A549 (cell line): Measurements from ENCODE around the gene PUS3. TPM values are rescaled to one million over a fixed set of nuclear protein-coding genes. Genes with fewer than 3 reads are reported as not detected.
"Not testable (repeated sequence)": the region's sequence is repeated elsewhere in the genome, so short reads cannot be mapped to it uniquely, and the experiment has no call there.

ENCODE experiments used
- ATAC-seq, 2 experiments: fragments of 200-7000 bp in 1 of 2; fragments of >200 bp in 1 of 2; cut with Nextera tagmentation in 1 of 2; cut with Tn5 transposase in 1 of 2; 3 replicates each; pipeline versions ENCODE4 v1.8.0 to v1.9.1; 2018 to 2020; ENCODE audit warnings: mild to moderate bottlenecking in 1 of 2, moderate library complexity in 1 of 2
- CTCF ChIA-PET: fragments of 300-600 bp; sonication (Branson Sonifier 250); formaldehyde crosslinking; extraction: SDS; loops from one replicate; lab custom pipeline; 2021; ENCODE audit warnings: antibody characterized with exemption, inconsistent platforms; lab: Yijun Ruan, JAX
- POLR2A ChIA-PET: fragments of 350-600 bp; formaldehyde crosslinking; extraction: SDS; loops from one replicate; lab custom pipeline; 2021; ENCODE audit warnings: antibody characterized with exemption, inconsistent platforms; lab: Yijun Ruan, JAX
- DNase-seq, 2 experiments: peaks; one replicate each; pipeline versions ENCODE4 v3.0.0 to v3.0.0-alpha.2; 2011 to 2016; ENCODE audit warnings: low read depth in 1 of 2, low spot score in 1 of 2
- FAIRE-seq: peaks from 2 replicates; lab custom pipeline; 2011; peaks lifted over from hg19 to GRCh38; lab: Jason Lieb, UNC
- H3K27ac ChIP-seq, 2 experiments: fragments of >200 bp; sonication (Bioruptor Twin); formaldehyde crosslinking; 3 replicates each; pipeline ENCODE4 v1.5.1; 2016 to 2017
- H3K4me1 ChIP-seq: fragments of >200 bp; sonication (Bioruptor Twin); formaldehyde crosslinking; 3 replicates; pipeline ENCODE4 v1.6.1; 2016
- H3K4me2 ChIP-seq: fragments of >200 bp; sonication (Bioruptor Twin); formaldehyde crosslinking; 3 replicates; pipeline ENCODE4 v1.6.1; 2016
- H3K4me3 ChIP-seq: fragments of >200 bp; sonication (Bioruptor Twin); formaldehyde crosslinking; 3 replicates; pipeline ENCODE4 v1.5.1; 2016
- H3K9me3 ChIP-seq: fragments of >200 bp; sonication (Bioruptor Twin); formaldehyde crosslinking; 3 replicates; pipeline ENCODE4 v1.6.1; 2016
- CBX2 ChIP-seq: fragments of 200-600 bp; sonication (generic); IDR thresholded peaks from 2 replicates; pipeline ENCODE4 v1.6.1; 2016; ENCODE audit warnings: low read depth, mild to moderate bottlenecking, borderline replicate concordance
- CHD2 ChIP-seq: fragments of 150-350 bp; IDR thresholded peaks from 2 replicates; pipeline ENCODE4 v1.6.1; 2014; ENCODE audit warnings: low read length; ENCODE audit not compliant: partially characterized antibody
- EP300 ChIP-seq, 2 experiments: fragments of >200 bp; sonication (Bioruptor Twin); formaldehyde crosslinking; IDR thresholded peaks; 2 replicates in 1 of 2; 3 replicates in 1 of 2; pipeline ENCODE4 v1.6.1; 2016 to 2017
- ESRRA ChIP-seq: fragments of 150-350 bp; IDR thresholded peaks from 2 replicates; pipeline ENCODE4 v1.6.1; 2014; ENCODE audit warnings: mild to moderate bottlenecking, low read length, borderline replicate concordance
- FOSB ChIP-seq: fragments of 250-450 bp; sonication (Bioruptor Pico); IDR thresholded peaks from 2 replicates; pipeline ENCODE4 v1.5.0; 2020; ENCODE audit warnings: mild to moderate bottlenecking, moderate library complexity
- FOSL2 ChIP-seq, 2 experiments: fragments of 450-650 bp in 1 of 2; fragments of >200 bp in 1 of 2; sonication (Bioruptor Twin) in 1 of 2; formaldehyde crosslinking; IDR thresholded peaks; 2 replicates each; pipeline versions ENCODE4 v1.5.0 to v1.6.1; 2016 to 2020; ENCODE audit warnings: mild to moderate bottlenecking in 1 of 2, moderate library complexity in 1 of 2
- FOXS1 ChIP-seq: fragments of 250-450 bp; sonication (Bioruptor Pico); IDR thresholded peaks from 2 replicates; pipeline ENCODE4 v1.5.0; 2020; ENCODE audit warnings: mild to moderate bottlenecking, moderate library complexity
- GATA3 ChIP-seq: IDR thresholded peaks from 2 replicates; pipeline ENCODE4 v1.6.1; 2012; ENCODE audit warnings: borderline replicate concordance
- JUN ChIP-seq, 2 experiments: fragments of >200 bp; sonication (Bioruptor Twin); formaldehyde crosslinking; IDR thresholded peaks; 2 replicates in 1 of 2; 3 replicates in 1 of 2; pipeline ENCODE4 v1.6.1; 2016 to 2017
- KDM5A ChIP-seq: fragments of 200-600 bp; sonication (generic); IDR thresholded peaks from 2 replicates; pipeline ENCODE4 v1.6.1; 2016; ENCODE audit warnings: antibody characterized with exemption, mild to moderate bottlenecking
- NFE2L2 ChIP-seq: fragments of 150-350 bp; conservative IDR thresholded peaks from 2 replicates; pipeline ENCODE4 v1.6.1; 2014; ENCODE audit warnings: low read length
- NR3C1 ChIP-seq: fragments of >200 bp; sonication (Bioruptor Twin); formaldehyde crosslinking; IDR thresholded peaks from 3 replicates; pipeline ENCODE4 v1.6.1; 2017
- PHF8 ChIP-seq: fragments of 200-600 bp; sonication (generic); IDR thresholded peaks from 2 replicates; pipeline ENCODE4 v1.6.1; 2016; ENCODE audit warnings: low read depth, mild to moderate bottlenecking, antibody characterized with exemption, moderate library complexity, borderline replicate concordance
- RAD21 ChIP-seq, 2 experiments: fragments of >200 bp in 1 of 2; sonication (Bioruptor Twin) in 1 of 2; formaldehyde crosslinking in 1 of 2; IDR thresholded peaks in 1 of 2; conservative IDR thresholded peaks in 1 of 2; 2 replicates in 1 of 2; 3 replicates in 1 of 2; pipeline ENCODE4 v1.6.1; 2012 to 2018; ENCODE audit warnings: inconsistent platforms in 1 of 2
- RCOR1 ChIP-seq: fragments of 150-350 bp; IDR thresholded peaks from 2 replicates; pipeline ENCODE4 v1.6.1; 2014; ENCODE audit warnings: antibody characterized with exemption, low read length, low read depth
- ZC3H11A ChIP-seq: fragments of 450-650 bp; IDR thresholded peaks from 2 replicates; pipeline ENCODE4 v1.6.1; 2014; ENCODE audit warnings: antibody characterized with exemption, mild to moderate bottlenecking
- ZFP36 ChIP-seq: fragments of 450-650 bp; IDR thresholded peaks from 2 replicates; pipeline ENCODE4 v1.6.1; 2014; ENCODE audit warnings: borderline replicate concordance; ENCODE audit not compliant: partially characterized antibody
- WGBS: methylation state at CpG from one replicate; pipeline ENCODE4 v1.1.6; 2017; ENCODE audit errors: missing lambda C conversion rate; 5-methylcytosine and 5-hydroxymethylcytosine counted together
- polyA plus RNA-seq, 4 experiments: library from polyadenylated mRNA; depleted of rRNA in 3 of 4; stranded (reverse); fragments of >200 nt; fragmentation: RNase III in 1 of 4; extraction: RNeasy Plus Mini Kit Qiagen cat#74134 plus additional on column Dnase treatment in 1 of 4; gene quantifications; 2 replicates in 3 of 4; 3 replicates in 1 of 4; pipeline ENCODE4 v1.2.3, GENCODE V29; 2011 to 2017
- TF ChIP-seq, protein P1 (sequence below): IDR thresholded peaks from 2 replicates; pipeline ENCODE4 v1.6.1; 2012
- TF ChIP-seq, protein P2 (sequence below): IDR thresholded peaks from 2 replicates; pipeline ENCODE4 v1.6.1; 2012
- TF ChIP-seq, protein P3 (sequence below): fragments of 450-650 bp; IDR thresholded peaks from 2 replicates; pipeline ENCODE4 v1.6.1; 2014; ENCODE audit warnings: antibody characterized with exemption
- TF ChIP-seq, protein P4 (sequence below): fragments of 250-450 bp; sonication (Bioruptor Pico); IDR thresholded peaks from 2 replicates; pipeline ENCODE4 v1.5.0; 2020; ENCODE audit warnings: low read depth, mild to moderate bottlenecking, moderate library complexity
- TF ChIP-seq, protein P5 (sequence below): fragments of >200 bp; sonication (Bioruptor Twin); formaldehyde crosslinking; IDR thresholded peaks from 3 replicates; pipeline ENCODE4 v1.6.1; 2016
- TF ChIP-seq, protein P6 (sequence below): fragments of 150-350 bp; IDR thresholded peaks from 2 replicates; pipeline ENCODE4 v1.6.1; 2014; ENCODE audit warnings: low read depth, mild to moderate bottlenecking, low read length
- TF ChIP-seq, protein P7 (sequence below): fragments of >200 bp; sonication (Bioruptor Twin); formaldehyde crosslinking; IDR thresholded peaks from 2 replicates; pipeline ENCODE4 v1.6.1; 2016

Gene PUS3
- polyA plus RNA-seq, 2 of the 4 experiments (the other 2 are of a cell fraction), result 5.0 to 8.0 TPM

DNA sequence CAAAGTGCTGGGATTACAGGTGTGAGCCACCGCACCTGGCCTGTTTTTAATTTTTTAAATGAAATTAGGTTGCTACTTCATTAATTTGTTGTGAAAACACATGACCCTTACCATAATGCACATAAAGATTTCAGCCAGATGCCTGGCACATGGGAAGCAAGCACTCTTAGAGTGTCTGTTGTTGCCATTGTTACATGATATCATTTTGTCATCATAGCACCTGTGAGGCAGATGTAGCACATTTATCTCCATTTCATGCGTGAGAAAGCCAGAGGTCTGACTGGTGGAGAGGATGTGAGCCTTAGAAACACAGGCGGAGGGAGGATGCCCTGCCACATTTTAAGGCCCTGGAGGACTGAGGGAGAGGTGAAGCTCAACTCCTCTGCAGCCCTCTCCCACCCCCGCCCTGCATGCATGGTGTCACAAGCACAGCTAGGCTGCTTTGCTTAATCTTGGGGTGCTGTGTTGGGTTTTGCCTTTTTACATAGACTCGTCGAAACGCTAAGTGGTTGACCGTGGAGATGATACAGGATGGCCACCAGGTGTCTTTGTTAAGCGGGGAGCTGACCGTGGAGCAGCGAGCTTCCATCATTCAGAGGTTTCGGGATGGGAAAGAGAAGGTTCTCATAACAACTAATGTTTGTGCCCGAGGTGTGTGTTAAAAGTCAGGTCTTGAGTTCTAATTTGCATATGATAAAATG, 15.3 kb upstream of the PUS3 start:
- CTCF ChIA-PET, result interaction anchor here (1.3 to 2.2 kb wide), 2 partner anchors 24 to 276 kb away, joined by 5 to 6 read pairs; no protein-coding TSS in a partner anchor
- Histone ChIP-seq H3K27ac (no peak overlapping the region), H3K9me3 (no peaks in the 10 kb centered on the region), H3K4me1 (peaks cover 7% of the 10 kb centered on the region; the same call in 2 of the 3 replicates), H3K4me3 (no peak overlapping the region), H3K4me2 (no peak overlapping the region)
- DNase-seq (no peak), ATAC-seq (no peak), FAIRE-seq (no peak)
- WGBS, result 86% methylated on average over 13 of the region's 13 CpGs
- POLR2A ChIA-PET, result interaction anchor here (1.7 kb wide), 1 partner anchor 15 kb away, joined by 4 read pairs; the partner anchor contains the start of gene PUS3
- TF ChIP-seq NR3C1 (no peak), RCOR1 (no peak), GATA3 (no peak), PHF8 (no peak), CBX2 (no peak), RAD21 (conservative IDR thresholded peaks at IDR 0.05 in 1 of 2, IDR thresholded peaks at IDR 0.05 in 1 of 2) (no peak), JUN (IDR thresholded peaks at IDR 0.05) (no peak), ZC3H11A (no peak), KDM5A (no peak), CHD2 (no peak), FOXS1 (CRISPR knock-in tag) (no peak), NFE2L2 (no peak), FOSB (no peak)
- TF ChIP-seq, protein P1, sequence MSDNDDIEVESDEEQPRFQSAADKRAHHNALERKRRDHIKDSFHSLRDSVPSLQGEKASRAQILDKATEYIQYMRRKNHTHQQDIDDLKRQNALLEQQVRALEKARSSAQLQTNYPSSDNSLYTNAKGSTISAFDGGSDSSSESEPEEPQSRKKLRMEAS, result no peak
- TF ChIP-seq, protein P2, sequence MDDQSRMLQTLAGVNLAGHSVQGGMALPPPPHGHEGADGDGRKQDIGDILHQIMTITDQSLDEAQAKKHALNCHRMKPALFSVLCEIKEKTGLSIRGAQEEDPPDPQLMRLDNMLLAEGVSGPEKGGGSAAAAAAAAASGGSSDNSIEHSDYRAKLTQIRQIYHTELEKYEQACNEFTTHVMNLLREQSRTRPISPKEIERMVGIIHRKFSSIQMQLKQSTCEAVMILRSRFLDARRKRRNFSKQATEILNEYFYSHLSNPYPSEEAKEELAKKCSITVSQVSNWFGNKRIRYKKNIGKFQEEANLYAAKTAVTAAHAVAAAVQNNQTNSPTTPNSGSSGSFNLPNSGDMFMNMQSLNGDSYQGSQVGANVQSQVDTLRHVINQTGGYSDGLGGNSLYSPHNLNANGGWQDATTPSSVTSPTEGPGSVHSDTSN, result no peak
- TF ChIP-seq, protein P3, sequence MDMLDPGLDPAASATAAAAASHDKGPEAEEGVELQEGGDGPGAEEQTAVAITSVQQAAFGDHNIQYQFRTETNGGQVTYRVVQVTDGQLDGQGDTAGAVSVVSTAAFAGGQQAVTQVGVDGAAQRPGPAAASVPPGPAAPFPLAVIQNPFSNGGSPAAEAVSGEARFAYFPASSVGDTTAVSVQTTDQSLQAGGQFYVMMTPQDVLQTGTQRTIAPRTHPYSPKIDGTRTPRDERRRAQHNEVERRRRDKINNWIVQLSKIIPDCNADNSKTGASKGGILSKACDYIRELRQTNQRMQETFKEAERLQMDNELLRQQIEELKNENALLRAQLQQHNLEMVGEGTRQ, result no peak
- TF ChIP-seq, protein P4, sequence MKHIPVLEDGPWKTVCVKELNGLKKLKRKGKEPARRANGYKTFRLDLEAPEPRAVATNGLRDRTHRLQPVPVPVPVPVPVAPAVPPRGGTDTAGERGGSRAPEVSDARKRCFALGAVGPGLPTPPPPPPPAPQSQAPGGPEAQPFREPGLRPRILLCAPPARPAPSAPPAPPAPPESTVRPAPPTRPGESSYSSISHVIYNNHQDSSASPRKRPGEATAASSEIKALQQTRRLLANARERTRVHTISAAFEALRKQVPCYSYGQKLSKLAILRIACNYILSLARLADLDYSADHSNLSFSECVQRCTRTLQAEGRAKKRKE (CRISPR knock-in tag), result no peak
- TF ChIP-seq, protein P5, sequence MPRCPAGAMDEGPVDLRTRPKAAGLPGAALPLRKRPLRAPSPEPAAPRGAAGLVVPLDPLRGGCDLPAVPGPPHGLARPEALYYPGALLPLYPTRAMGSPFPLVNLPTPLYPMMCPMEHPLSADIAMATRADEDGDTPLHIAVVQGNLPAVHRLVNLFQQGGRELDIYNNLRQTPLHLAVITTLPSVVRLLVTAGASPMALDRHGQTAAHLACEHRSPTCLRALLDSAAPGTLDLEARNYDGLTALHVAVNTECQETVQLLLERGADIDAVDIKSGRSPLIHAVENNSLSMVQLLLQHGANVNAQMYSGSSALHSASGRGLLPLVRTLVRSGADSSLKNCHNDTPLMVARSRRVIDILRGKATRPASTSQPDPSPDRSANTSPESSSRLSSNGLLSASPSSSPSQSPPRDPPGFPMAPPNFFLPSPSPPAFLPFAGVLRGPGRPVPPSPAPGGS, result no peak

DNA sequence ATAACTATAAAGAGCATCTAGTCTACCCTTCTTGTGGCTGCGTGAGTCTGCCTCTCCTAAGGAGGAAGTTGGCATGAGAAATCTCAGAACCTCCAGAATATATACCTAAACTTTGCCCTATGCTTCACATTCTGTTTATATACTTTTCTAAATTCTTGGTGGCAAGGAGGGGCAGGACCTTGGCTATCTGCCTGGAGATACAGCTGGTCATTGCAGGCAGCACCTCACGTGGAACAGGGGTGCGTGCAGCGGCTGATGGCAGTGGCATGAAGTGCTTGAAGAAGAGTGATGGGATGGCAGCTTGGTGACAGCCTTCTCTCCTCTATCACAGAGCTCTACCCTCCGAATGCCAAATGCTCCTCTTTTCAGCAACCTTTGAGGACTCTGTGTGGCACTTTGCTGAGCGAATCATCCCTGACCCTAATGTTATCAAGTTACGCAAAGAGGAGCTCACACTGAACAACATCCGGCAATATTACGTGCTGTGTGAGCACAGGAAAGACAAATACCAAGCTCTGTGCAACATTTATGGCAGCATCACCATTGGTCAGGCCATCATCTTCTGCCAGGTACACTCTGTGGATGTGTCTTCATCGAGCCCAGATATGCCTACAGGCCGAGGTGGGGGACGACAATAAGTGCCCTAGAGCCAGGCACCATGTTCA, 13.8 kb upstream of the PUS3 start:
- WGBS, result 35% methylated on average over 12 of the region's 12 CpGs
- FAIRE-seq (no peak), ATAC-seq (peak in 1 of 2 experiments; percentile 56; a peak in 4 of 6 replicates), DNase-seq (peak in 1 of 2 experiments; percentile 19)
- peak overlapping the region; percentile 27 for H3K4me2 ChIP-seq
- CTCF ChIA-PET, result interaction anchor here (0.6 to 1.4 kb wide), 6 partner anchors 11 to 619 kb away, joined by 3 to 6 read pairs (median 3); partner anchors contain the start of gene DDX25
- POLR2A ChIA-PET, result interaction anchor here (1.7 kb wide), 1 partner anchor 14 kb away, joined by 4 read pairs; the partner anchor contains the start of gene PUS3
- H3K27ac ChIP-seq, result no peak overlapping the region
- peaks cover 7% of the 10 kb centered on the region; the same call in 2 of the 3 replicates for H3K4me1 ChIP-seq
- TF ChIP-seq EP300 (IDR thresholded peaks at IDR 0.05) (no peak), FOSL2 (IDR thresholded peaks at IDR 0.05) (no peak), FOSL2 (CRISPR knock-in tag; IDR thresholded peaks at IDR 0.05) (no peak), ZFP36 (no peak), KDM5A (no peak), NFE2L2 (no peak), ESRRA (no peak)
- TF ChIP-seq, protein P6, sequence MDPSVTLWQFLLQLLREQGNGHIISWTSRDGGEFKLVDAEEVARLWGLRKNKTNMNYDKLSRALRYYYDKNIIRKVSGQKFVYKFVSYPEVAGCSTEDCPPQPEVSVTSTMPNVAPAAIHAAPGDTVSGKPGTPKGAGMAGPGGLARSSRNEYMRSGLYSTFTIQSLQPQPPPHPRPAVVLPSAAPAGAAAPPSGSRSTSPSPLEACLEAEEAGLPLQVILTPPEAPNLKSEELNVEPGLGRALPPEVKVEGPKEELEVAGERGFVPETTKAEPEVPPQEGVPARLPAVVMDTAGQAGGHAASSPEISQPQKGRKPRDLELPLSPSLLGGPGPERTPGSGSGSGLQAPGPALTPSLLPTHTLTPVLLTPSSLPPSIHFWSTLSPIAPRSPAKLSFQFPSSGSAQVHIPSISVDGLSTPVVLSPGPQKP, result no peak
- TF ChIP-seq, protein P7, sequence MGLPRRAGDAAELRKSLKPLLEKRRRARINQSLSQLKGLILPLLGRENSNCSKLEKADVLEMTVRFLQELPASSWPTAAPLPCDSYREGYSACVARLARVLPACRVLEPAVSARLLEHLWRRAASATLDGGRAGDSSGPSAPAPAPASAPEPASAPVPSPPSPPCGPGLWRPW, result no peak
- TF ChIP-seq, all 56 proteins: peak for 0
- Histone ChIP-seq H3K4me3 (no peak overlapping the region), H3K9me3 (no peaks in the 10 kb centered on the region)

DNA sequence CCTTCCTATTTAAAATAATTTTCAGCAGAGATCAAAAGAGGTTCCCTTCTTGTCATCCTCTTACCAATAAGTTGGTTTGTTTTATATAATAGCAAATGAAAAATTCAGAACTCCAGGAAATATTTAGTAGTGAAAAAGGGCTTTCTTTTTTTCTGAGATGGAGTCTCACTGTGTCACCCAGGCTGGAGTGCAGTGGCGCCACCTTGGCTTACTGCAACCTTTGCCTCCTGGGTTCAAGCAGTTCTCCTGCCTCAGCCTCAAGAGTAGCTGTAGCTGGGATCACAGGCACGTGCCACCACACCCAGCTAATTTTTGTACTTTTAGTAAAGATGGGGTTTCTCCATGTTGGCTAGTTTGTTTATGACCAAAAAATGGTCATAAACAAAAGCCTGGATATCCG, 11.6 kb upstream of the PUS3 start:
- H3K27ac ChIP-seq, H3K4me3 ChIP-seq, POLR2A ChIA-PET, DNase-seq, FAIRE-seq, H3K9me3 ChIP-seq, H3K4me1 ChIP-seq, ATAC-seq, CTCF ChIA-PET, H3K4me2 ChIP-seq: not testable (repeated sequence)
- 75% methylated on average over 3 of the region's 3 CpGs for WGBS
